B cell (primary cell): ENCODE results near the gene ZNF598. TPM values are rescaled to one million over a fixed set of nuclear protein-coding genes. Genes with fewer than 3 reads are reported as not detected.

Experiments used
- ATAC-seq: fragments of 200-7000 bp; cut with Tn5 transposase; one replicate; pipeline ENCODE4 v1.10.0; 2021; ENCODE audit warnings: low read depth, mild to moderate bottlenecking, moderate number of reproducible peaks, moderate library complexity
- CTCF ChIA-PET: fragments of 350-600 bp; sonication (Branson Sonifier 250); formaldehyde crosslinking; loops from one replicate; lab custom pipeline; 2021; ENCODE audit warnings: antibody characterized with exemption, inconsistent platforms; lab: Charles Lee
- POLR2A ChIA-PET: fragments of 350-600 bp; sonication (Branson Sonifier 250); formaldehyde crosslinking; loops from one replicate; lab custom pipeline; 2021; ENCODE audit warnings: antibody characterized with exemption; lab: Charles Lee
- DNase-seq: peaks from one replicate; pipeline ENCODE4 v3.0.0; 2013
- H2AFZ ChIP-seq: 2 replicates; pipeline ENCODE4 v1.6.1; 2012; ENCODE audit warnings: mild to moderate bottlenecking, low read depth, low read length; ENCODE audit not compliant: insufficient read depth, poor library complexity, severe bottlenecking
- H3K27ac ChIP-seq, 2 donors: 1 replicate in 1 of 2; 2 replicates in 1 of 2; pipeline ENCODE4 v1.5.1; 2012 to 2013; ENCODE audit warnings: low read length in 2 of 2, mild to moderate bottlenecking in 2 of 2, moderate library complexity in 1 of 2
- H3K27me3 ChIP-seq, 4 experiments: fragments of 200-600 bp in 1 of 4; sonication (generic) in 1 of 4; replicated peaks in 1 of 4; 1 replicate in 2 of 4; 2 replicates in 2 of 4; pipeline versions ENCODE4 v1.6.1 to v1.7.0; 2013 to 2016; ENCODE audit warnings: low read length in 3 of 4, mild to moderate bottlenecking in 2 of 4, mixed read lengths in 1 of 4, moderate library complexity in 1 of 4; ENCODE audit not compliant: insufficient read depth in 4 of 4, control insufficient read depth in 3 of 4; ENCODE audit errors: control extremely low read depth in 1 of 4
- H3K36me3 ChIP-seq, 2 experiments: replicated peaks in 1 of 2; 1 replicate in 1 of 2; 2 replicates in 1 of 2; pipeline versions ENCODE4 v1.6.1 to v1.7.1; 2013; ENCODE audit warnings: low read length in 1 of 2; ENCODE audit not compliant: insufficient read depth in 2 of 2, control insufficient read depth in 1 of 2; ENCODE audit errors: control extremely low read depth in 1 of 2, extremely low read depth in 1 of 2
- H3K4me1 ChIP-seq, 2 donors: fragments of 200-600 bp in 1 of 2; sonication (generic) in 1 of 2; 1 replicate in 1 of 2; 2 replicates in 1 of 2; pipeline versions ENCODE4 v1.5.1 to v1.6.1; 2013 to 2017; ENCODE audit warnings: low read length in 2 of 2; ENCODE audit not compliant: control insufficient read depth in 2 of 2, insufficient read depth in 2 of 2
- H3K4me2 ChIP-seq: replicated peaks from 2 replicates; pipeline ENCODE3; 2012; ENCODE audit warnings: mild to moderate bottlenecking, low read depth, low read length; ENCODE audit not compliant: poor library complexity, severe bottlenecking
- H3K4me3 ChIP-seq, 5 experiments: fragments of 200-600 bp in 1 of 5; sonication (generic) in 1 of 5; 1 replicate in 3 of 5; 2 replicates in 2 of 5; pipeline versions ENCODE4 v1.5.1 to v1.7.0; 2011 to 2016; ENCODE audit warnings: low read length in 4 of 5, mild to moderate bottlenecking in 4 of 5, low read depth in 2 of 5, control low read depth in 1 of 5, moderate library complexity in 1 of 5; ENCODE audit not compliant: insufficient read depth in 1 of 5; ENCODE audit errors: control extremely low read depth in 1 of 5, extremely low read depth in 1 of 5
- H3K79me2 ChIP-seq: fragments of 200-600 bp; sonication (generic); one replicate; pipeline ENCODE4 v1.6.0; 2016; ENCODE audit warnings: low read length; ENCODE audit not compliant: control insufficient read depth, insufficient read depth
- H3K9ac ChIP-seq: fragments of 200-600 bp; sonication (generic); 2 replicates; pipeline ENCODE4 v1.6.1; 2017; ENCODE audit warnings: mild to moderate bottlenecking, low read length, moderate library complexity
- H3K9me3 ChIP-seq, 3 donors: one replicate each; pipeline versions ENCODE4 v1.6.1 to v1.7.1; 2013; ENCODE audit warnings: low read length in 2 of 3; ENCODE audit not compliant: control insufficient read depth in 2 of 3, insufficient read depth in 1 of 3; ENCODE audit errors: control extremely low read depth in 1 of 3
- H4K20me1 ChIP-seq: 2 replicates; pipeline ENCODE4 v1.6.0; 2012; ENCODE audit warnings: mild to moderate bottlenecking, low read length; ENCODE audit not compliant: insufficient read depth, control insufficient read depth, poor library complexity, severe bottlenecking
- H3K27ac Mint-ChIP-seq: one replicate; pipeline ENCODE4 v1.8.0; 2021; ENCODE audit warnings: mixed read lengths
- H3K27me3 Mint-ChIP-seq: one replicate; pipeline ENCODE4 v1.8.0; 2021; ENCODE audit warnings: mixed read lengths
- H3K4me1 Mint-ChIP-seq: one replicate; pipeline ENCODE4 v1.8.0; 2021; ENCODE audit warnings: mixed read lengths
- H3K4me3 Mint-ChIP-seq: one replicate; pipeline ENCODE4 v1.8.0; 2021; ENCODE audit warnings: mixed read lengths
- H3K9me3 Mint-ChIP-seq: one replicate; pipeline ENCODE4 v1.8.0; 2022; ENCODE audit warnings: mixed read lengths; ENCODE audit not compliant: insufficient read depth
- CTCF ChIP-seq: fragments of 200-600 bp; IDR thresholded peaks from one replicate; pipeline ENCODE4 v1.8.0; 2022; ENCODE audit warnings: antibody characterized with exemption, mild to moderate bottlenecking
- EZH2 ChIP-seq: IDR thresholded peaks from 2 replicates; pipeline ENCODE4 v1.6.1; 2012; ENCODE audit warnings: borderline replicate concordance, low read depth, mild to moderate bottlenecking, moderate library complexity, low read length; ENCODE audit not compliant: insufficient read depth, poor library complexity, severe bottlenecking
- WGBS: methylation state at CpG from one replicate; pipeline ENCODE4 v1.1.5; 2013; ENCODE audit warnings: missing lambda C conversion rate; ENCODE audit not compliant: insufficient coverage; 5-methylcytosine and 5-hydroxymethylcytosine counted together
- intact Hi-C: fragments of 100-400 bp; cut with micrococcal nuclease; formaldehyde crosslinking; loops from one replicate; pipeline ENCODE4 v1.10.0; 2022
- polyA plus RNA-seq: library from polyadenylated mRNA; depleted of rRNA; stranded (reverse); fragments of >200 nt; gene quantifications from 2 replicates; pipeline ENCODE4 v1.2.3, GENCODE V29; 2012
- total RNA-seq, 2 donors: library from RNA; stranded (reverse); fragments of 120-200 nt in 1 of 2; gene quantifications; 1 replicate in 1 of 2; 2 replicates in 1 of 2; pipeline versions ENCODE4 v1.2.3 to v1.2.4, GENCODE V29; 2013 to 2022

ZNF598 gene
- total and polyA plus RNA-seq, 2 donors (not counting 1 experiment from before 2014, with no cell fraction given) = 49.5 to 61.5 TPM

GRCh38 chr16:2019518-2019920 is 9.9 kb upstream of the ZNF598 start, which contains the start of gene NPW:
Gene NPW (plus strand): TSS chr16:2019785.
- peak within 1 kb of the TSS; percentile 37 for H3K4me3 Mint-ChIP-seq
- H3K4me1 ChIP-seq = peaks cover 23 to 29% of the 10 kb centered on the region in 2 donors
- H3K4me1 Mint-ChIP-seq = peaks cover 15% of the 10 kb centered on the region
- ATAC-seq = no peak
- H3K9ac ChIP-seq = no peak within 1 kb of the TSS
- peaks cover 21% of the 10 kb centered on the region for H3K27me3 Mint-ChIP-seq
- peak; percentile 58 for DNase-seq
- peaks cover 0 to 43% (median 14%) of the 10 kb centered on the region in 4 experiments for H3K27me3 ChIP-seq
- H3K4me2 ChIP-seq = peak within 1 kb of the TSS; percentile 67
- H3K36me3 ChIP-seq = no peaks in the 10 kb centered on the region
- no peaks in the 10 kb centered on the region for H3K9me3 ChIP-seq
- no peaks in the 10 kb centered on the region for H4K20me1 ChIP-seq
- no peaks in the 10 kb centered on the region for H3K79me2 ChIP-seq
- H3K4me3 ChIP-seq = no peak within 1 kb of the TSS
- 2% methylated on average over 33 of the region's 33 CpGs for WGBS
- H3K27ac ChIP-seq = no peak within 1 kb of the TSS
- no peak within 1 kb of the TSS for H3K27ac Mint-ChIP-seq
- no peaks in the 10 kb centered on the region for H3K9me3 Mint-ChIP-seq
- peak within 1 kb of the TSS; percentile 42 for H2AFZ ChIP-seq
- TF ChIP-seq EZH2 = no peak
- no peak for TF ChIP-seq CTCF
- ChIA-PET POLR2A (interaction anchor here (1.0 to 1.3 kb wide), 2 partner anchors 121 to 130 kb away, joined by 3 to 4 read pairs; no protein-coding TSS in a partner anchor), CTCF (interaction anchor here (2.2 kb wide), 1 partner anchor 121 kb away, joined by 14 read pairs; no protein-coding TSS in a partner anchor)
- intact Hi-C loops = no loop called here

- H3K4me3 Mint-ChIP-seq = no peak overlapping the region
- H3K4me1 Mint-ChIP-seq = peaks cover 2% of the 10 kb centered on the region
- Histone ChIP-seq H3K4me2 (no peak overlapping the region), H3K4me1 (peaks cover 8 to 17% of the 10 kb centered on the region in 2 donors), H3K4me3 (no peak overlapping the region), H3K9me3 (no peaks in the 10 kb centered on the region), H2AFZ (no peak overlapping the region), H3K9ac (no peak overlapping the region), H4K20me1 (no peaks in the 10 kb centered on the region), H3K27ac (no peak overlapping the region), H3K79me2 (no peaks in the 10 kb centered on the region), H3K36me3 (no peaks in the 10 kb centered on the region), H3K27me3 (peaks cover 0 to 31% (median 9%) of the 10 kb centered on the region in 4 experiments)
- peaks cover 15% of the 10 kb centered on the region for H3K27me3 Mint-ChIP-seq
- H3K9me3 Mint-ChIP-seq = no peaks in the 10 kb centered on the region
- H3K27ac Mint-ChIP-seq = no peak overlapping the region
- DNase-seq (no peak), ATAC-seq (no peak)
- intact Hi-C loops = no loop called here
- ChIA-PET CTCF (interaction anchor here (0.6 to 1.7 kb wide), 3 partner anchors 12 to 138 kb away, joined by 3 to 10 read pairs (median 3); no protein-coding TSS in a partner anchor), POLR2A (no interaction called here)
- TF ChIP-seq EZH2 (no peak), CTCF (peak; percentile 51)
- WGBS = 40% methylated on average over 10 of the region's 13 CpGs
These were observed 6.8 kb upstream of the ZNF598 start for GRCh38 chr16:2016407-2016922.
